DMS 273 treated with DMSO at 0.1 percent for 48 hours (cell line): Measurements from ENCODE around the gene FAM131C.
"Not testable (repeated sequence)": the region's sequence is repeated elsewhere in the genome, so short reads cannot be mapped to it uniquely, and the experiment has no call there.

Experiments used
- DNase-seq: peaks from one replicate; lab custom pipeline; 2025; lab: John Stamatoyannopoulos, UW

Gene FAM131C

DNA sequence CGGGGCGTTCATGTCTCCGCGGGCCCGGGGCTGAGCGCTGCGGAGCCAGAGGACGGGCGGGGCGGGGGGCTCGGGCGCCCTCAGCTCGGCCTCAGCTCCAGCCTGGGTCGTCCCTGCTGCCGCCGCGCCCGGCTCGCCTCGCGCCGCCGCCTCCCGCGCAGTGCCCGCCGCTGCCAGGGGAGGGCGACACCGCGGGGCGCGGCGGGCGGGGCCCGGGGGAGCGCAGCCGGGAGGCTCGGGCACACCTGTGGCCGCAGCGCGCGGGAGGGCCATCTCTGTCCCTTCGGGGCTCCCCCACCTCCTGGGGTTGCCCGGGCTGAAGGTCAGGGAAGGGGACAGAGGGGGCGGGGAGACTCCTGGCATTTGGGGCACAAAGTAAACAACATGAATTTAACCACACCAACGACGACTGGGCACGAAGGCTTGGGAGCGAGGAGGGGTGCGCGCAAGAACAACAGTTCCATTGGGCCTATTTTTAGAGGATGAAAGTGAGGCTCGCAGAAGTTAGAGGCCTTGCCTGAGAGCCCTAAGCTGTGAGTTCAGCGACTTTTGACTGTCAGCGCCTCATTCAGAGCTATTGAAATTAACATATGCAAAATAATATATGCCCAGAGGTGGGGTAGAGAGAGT lies at the start of gene FAM131C:
Gene FAM131C (minus strand): TSS at position 162 of the 630 bp plus-strand sequence. CDS start 209 bp downstream, outside the sequence.
- no peak for DNase-seq

DNA sequence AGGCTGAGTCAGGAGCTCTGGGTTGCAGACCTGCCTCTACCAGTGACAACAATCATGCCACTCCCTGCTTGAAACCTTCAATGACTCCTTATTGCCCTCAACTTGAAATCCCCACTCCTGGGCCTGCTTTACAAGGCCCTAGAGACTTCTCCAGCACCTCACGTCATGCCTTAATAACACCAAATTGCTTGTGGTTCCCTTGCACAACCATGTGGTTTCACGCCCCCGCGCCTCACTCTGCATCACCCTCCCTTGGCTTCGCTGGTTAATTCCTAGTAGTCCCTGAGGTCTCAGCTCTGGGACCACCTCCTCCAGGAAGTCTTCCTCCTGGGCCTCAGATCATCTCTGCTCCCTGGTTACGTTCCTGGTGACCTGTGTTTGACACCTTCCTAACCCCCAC lies 49.5 kb upstream of the FAM131C start:
- no peak for DNase-seq

GRCh38 chr1:16122350-16122881 lies 49.0 kb upstream of the FAM131C start:
- DNase-seq, result no peak

- DNase-seq, result no peak
These were observed 47.5 kb upstream of the FAM131C start for GRCh38 chr1:16120940-16121410.

DNA sequence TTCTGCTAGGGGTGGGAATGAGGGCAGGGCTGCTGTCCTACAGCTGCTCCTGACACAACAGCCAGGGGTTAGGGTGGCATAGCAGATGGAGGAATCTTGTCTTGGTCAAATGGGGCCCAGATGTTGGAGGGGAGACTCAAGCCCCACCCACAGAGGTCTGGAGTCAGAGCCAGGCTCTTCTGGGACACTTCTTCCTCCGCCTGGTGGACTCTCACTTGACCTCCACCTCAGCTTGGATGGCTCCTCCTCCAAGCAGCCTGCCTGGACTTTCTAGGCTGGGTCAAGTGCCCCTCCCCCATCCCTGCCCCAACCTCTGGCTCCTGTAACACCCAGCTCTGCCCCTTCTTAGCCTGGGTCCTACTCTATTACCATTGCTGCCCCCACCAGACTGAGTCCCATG lies 47.0 kb upstream of the FAM131C start:
- no peak for DNase-seq

DNA sequence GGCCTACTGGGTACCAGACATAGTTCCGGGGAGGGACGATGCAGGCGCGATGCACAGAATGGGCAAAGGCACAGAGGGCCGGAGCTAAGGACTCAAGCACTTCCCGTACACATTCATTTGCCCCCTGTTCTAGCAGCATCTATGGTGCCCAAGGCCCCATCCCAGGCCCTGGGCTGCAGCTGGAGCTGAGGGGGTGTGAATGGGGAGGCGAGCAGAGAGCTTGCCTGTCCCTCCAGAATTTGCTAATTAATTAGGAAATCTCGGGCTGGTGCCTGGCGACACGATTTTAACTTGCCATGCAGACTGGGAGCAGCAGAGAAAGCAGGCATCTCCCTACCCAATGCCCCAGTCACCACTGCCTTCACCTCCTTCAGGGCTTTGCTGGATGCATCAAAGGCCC lies 46.5 kb upstream of the FAM131C start:
- no peak for DNase-seq

GRCh38 chr1:16119504-16119903 lies 46.1 kb upstream of the FAM131C start:
- DNase-seq, result no peak

- DNase-seq, result no peak
These were observed 45.3 kb upstream of the FAM131C start for GRCh38 chr1:16118706-16119105.

DNA sequence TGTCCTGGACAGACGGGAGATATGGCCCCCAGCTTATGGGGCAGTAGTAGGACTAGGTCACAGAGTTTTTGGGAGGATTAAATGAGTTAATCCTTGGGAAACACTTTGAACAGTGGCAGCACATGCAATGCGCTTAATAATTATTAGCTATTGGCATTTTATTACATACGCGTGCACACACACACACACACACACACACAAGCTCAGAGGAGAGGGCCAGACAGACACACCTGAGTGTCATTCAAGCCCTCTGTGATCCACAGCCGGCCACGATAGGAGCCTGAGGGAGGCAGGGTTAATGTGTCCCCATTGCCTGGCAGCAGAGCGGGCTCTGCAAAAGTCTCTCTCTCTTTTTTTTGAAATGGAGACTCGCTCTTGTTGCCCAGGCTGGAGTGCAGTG lies 44.5 kb upstream of the FAM131C start:
- DNase-seq, result no peak

DNA sequence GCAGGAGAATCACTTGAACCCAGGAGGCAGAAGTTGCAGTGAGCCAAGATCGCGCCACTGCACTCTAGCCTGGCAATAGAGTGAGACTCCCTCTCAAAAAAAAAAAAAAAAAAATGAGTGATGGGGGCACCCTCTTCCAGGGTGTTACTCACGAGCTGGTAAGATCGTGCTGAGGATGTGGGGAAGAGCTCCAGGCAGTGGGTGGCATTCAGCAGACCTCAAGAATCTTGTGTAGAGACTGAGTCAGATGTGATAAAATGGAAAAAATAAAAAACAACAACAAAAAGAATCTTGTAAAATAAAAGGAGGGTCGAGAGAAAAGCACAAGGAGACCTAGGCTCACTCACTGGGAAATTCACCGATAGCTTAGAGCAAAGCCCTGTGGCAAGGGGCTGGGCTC lies 43.9 kb upstream of the FAM131C start:
- DNase-seq, result no peak

GRCh38 chr1:16116625-16117024 lies 43.2 kb upstream of the FAM131C start:
- DNase-seq, result no peak

DNA sequence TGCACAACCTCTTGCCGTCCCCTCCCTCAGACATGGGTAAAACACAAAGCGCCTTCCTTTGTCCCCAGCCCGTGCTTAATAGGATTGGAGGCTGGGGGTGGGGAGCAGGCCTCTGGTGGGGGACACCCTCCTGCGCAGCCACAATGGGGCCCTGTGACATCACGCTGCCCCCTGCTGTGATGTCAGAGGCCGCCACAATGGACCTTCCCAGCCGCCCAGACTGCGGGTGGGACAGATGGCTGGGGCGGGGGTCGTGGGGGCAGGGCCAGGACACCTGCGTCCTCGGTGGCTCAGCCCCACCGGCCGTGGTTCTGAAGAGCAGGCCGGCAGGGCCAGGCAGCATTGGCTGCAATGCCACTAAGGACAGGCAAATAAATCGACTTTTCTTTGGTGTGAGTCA lies 42.6 kb upstream of the FAM131C start:
- DNase-seq, result no peak

GRCh38 chr1:16115468-16115983 lies 42.1 kb upstream of the FAM131C start:
- no peak for DNase-seq

GRCh38 chr1:16114527-16115467 lies 41.3 kb upstream of the FAM131C start:
- no peak for DNase-seq

DNA sequence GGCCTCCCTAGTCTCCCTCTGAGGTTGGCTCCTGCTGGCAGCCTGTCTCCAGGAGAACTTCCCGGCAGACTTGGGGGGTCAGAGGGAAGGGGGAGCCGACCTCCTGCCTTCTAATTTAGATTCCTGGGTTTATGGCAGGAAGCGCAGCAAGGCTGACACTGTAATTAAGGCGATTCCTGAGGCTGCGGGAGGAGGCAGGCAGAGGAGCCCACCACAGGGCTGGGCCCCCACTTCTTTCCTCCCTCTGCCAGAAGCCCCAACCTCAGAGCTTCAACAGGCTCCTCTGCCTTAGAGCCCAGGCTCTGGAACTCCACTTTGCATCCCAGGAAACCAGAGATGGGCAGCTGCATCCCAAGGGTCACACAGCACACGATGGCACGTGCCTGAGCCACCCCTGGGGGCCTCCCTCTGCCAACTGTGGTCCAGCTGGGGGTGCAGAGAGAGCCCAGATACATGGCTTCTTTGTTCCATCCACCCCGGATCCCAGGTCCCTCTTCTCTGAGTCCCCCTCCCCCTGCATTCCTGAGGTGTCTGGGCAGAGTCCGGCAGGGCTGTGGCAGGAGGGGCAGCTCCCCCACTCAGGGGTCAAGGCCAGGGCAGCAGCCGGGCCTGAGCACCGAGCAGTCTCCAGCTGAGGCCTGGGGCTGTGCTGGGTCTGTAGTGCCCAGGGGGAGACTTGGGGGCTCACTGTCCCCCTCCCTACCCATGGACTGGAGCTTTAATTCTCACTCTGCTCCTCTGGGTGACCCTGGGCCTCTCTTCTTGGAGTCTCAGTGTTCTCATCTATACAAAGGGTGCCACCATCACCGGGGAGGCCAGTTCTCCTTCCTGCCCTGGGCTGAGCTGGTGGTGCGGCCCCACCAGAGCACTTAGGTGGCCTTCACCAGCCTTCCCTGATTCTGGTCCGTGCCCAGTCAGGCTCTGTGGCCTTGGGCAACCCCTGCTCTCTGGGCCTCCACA lies 39.4 kb upstream of the FAM131C start:
- DNase-seq, result no peak

DNA sequence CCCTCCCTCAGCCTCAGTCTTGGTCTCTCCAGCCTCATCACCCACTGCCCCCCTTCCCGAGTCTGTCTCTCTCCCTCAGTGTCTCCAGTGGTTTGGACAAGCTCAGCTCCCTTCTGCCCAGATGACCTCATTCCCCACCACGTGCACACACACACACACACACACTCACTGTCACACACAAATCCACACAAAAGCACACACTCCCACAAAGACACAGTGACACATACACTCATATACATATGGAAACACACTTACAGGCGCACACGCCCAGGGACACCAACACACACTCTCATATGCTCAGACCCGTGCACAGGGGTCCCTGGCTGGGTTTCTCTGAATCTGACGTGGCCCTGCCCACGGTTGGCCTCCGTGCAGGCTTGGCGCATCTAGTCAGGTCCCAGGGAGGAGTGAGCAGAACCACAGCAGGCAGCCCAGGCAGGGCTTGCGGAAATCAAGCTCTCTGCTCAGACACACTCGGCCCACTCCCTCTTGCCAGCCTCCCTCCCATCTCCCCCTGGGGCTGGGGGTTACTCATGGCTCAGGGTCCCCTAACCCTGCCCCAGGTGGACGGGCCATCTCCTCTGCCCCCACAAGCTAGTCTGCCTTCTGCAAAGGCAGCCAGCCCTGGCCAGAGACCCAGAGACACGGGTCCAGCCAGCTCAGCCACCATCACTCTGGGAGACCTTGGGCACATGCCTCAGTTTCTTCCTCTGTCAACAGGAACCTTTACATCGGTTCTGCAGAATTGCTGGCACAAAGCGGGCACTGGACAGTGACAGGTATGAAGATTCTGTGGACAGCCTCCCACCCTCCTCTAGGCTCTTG lies 38.5 kb upstream of the FAM131C start:
- DNase-seq, result no peak

DNA sequence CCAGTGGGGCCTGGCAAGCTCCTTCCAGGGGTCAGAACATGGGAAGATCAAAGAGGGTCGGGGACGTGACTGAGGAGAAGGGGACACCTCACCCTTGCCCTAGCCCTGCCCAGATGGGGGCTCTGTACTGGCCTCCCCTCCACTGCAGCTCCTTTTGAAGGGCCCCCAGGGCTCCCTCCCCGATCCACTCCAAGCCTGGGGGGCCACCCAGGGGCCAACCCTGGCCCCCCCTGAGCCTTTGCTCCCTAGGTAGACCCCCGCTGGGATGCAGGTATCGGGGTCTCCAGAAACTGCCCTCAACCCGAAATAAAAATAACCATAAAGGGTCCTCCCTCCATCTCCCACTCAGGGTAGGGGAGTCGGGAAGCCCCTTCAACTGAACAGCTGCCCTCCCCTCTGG lies 37.4 kb upstream of the FAM131C start:
- DNase-seq, result no peak

DNA sequence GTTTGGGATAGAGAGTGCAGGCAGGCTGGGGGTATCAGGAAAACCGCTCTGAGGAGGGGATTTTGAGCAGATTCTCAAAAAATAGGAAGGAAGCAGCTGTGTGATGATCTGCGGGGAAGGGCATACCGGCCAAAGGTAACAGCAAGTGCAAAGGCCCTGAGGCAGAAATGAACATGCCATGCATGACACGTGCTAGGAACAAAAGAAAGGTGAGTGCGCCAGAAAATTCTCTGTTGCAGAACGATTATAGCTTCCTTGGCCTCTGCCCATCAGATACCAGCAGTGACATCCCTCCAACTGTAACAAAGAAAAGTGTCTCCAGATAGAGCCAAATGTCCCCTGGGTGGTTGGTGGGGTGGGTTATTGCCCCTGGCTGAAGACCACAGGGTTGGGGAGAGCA lies 37.0 kb upstream of the FAM131C start:
- no peak for DNase-seq

GRCh38 chr1:16109571-16109970 lies 36.1 kb upstream of the FAM131C start:
- DNase-seq, result no peak

DNA sequence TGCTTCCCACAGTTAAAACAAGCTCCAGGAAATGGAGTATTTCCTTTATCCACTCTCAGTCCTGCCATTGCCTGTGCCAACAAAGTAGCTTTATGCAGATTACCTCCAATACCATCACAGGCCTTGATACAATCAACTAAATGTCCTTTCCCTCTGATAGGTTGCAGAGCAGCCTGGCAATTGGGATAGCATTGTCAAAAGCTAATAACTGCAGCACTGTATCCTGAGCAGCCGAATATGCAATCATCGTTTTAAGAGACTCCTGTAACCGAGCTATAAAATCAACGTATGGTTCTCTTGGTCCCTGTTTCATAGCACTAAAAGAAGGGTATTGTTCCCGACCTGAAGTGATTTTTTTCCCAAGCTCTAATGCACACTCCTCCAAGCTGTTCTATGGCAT lies 33.6 kb upstream of the FAM131C start:
- not testable (repeated sequence) for DNase-seq

GRCh38 chr1:16101623-16102022 lies 28.2 kb upstream of the FAM131C start:
- DNase-seq, result no peak
